SH-SY5Y (cell line): ENCODE measurements around the gene APBB1IP.

Source experiments
- GATA2 ChIP-seq: IDR thresholded peaks from 2 replicates; pipeline ENCODE4 v1.6.1; 2011; ENCODE audit warnings: mild to moderate bottlenecking, low read depth, low read length
- GATA3 ChIP-seq: IDR thresholded peaks from 2 replicates; pipeline ENCODE4 v1.6.1; 2011; ENCODE audit warnings: low read depth, mild to moderate bottlenecking, low read length, moderate library complexity

GRCh38 chr10:26612151-26612915 lies 174.2 kb downstream of the APBB1IP start:
- TF ChIP-seq GATA2 (no peak), GATA3 (no peak)
